ENCODE results near the gene GALP.
"Not testable (repeated sequence)": the region's sequence is repeated elsewhere in the genome, so short reads cannot be mapped to it uniquely, and the experiment has no call there.

GALP gene

DNA sequence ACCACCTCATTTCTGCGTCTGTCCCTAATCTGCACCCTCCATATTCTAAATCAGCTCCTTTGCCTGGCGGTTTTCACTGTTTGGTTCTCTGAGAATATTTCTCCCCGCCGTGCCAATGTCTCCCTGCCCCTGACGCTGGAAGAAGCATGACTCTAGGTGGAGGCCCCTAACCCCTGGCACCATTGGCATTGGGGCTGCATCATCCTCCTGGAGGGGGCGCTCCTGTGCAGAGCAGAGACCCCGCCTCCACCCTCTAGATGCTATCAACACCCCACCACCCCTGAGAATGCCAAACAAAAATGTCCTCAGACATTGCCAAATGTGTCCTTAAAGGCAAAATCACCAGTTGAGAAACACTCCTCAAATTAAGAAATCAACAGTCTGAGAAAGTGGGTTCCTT lies 15.3 kb downstream of the GALP start:
- no peak for DNase-seq (ENCODE audit: low spot score)

GRCh38 chr19:56191711-56192110 lies 15.9 kb downstream of the GALP start:
- no peak for DNase-seq (ENCODE audit: low spot score)

GRCh38 chr19:56193981-56194640 lies 18.3 kb downstream of the GALP start:
- no peak for DNase-seq (ENCODE audit: low spot score)

DNA sequence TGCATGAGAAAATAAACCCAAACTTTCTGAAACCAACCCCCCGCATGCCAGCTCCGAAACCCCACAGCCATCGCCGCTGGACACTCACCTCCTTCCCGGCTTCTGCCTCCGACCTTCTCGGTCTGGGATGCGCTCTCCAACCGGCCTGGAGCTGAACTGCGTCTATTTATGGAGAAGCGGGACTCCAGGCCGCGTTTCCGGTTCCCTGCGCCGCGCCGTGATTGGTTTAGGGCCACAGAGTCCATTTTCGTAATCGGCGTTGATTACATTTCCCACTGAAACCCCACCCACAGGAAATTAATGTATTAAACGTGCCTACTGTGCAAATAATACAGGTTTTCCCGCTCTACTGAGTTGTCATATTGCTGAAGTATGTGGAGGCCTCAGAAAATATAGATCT lies 21.8 kb downstream of the GALP start, which contains the start of gene ZSCAN5B:
Gene ZSCAN5B, minus strand, starts transcription at position 138 of the 400 bp plus-strand sequence. CDS start 4,731 bp downstream, outside the sequence.
- DNase-seq (ENCODE audit: low spot score): not testable (repeated sequence)

DNA sequence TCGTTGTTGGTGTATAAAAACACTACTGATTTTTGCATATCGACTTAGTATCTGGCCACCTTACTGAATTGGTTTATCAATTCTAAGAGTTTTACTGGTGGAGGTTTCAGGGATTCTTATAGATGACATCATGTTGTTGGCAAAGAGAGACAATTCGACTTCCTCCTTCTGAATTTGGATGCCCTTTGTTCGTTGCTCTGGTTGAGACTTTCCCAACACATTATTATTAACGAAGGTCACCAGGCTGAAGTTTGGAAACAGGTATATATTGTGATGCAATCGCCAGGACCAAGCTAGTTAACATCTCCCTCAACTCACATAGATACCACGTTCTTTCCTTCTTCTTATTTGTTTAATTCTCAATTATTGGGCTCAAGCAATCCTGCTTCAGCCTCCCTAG lies 23.9 kb downstream of the GALP start:
- DNase-seq (ENCODE audit: low spot score): no peak

- no peak for DNase-seq (ENCODE audit: low spot score)
These were observed 26.2 kb downstream of the GALP start, which contains the start of gene ZSCAN5C for GRCh38 chr19:56201973-56202372. TSS of gene ZSCAN5C (plus strand) at chr19:56202273. CDS start at chr19:56205914, 3,641 bp downstream.

- DNase-seq (ENCODE audit: low spot score): not testable (repeated sequence)
These were observed 31.8 kb downstream of the GALP start for GRCh38 chr19:56207581-56207980.

GRCh38 chr19:56209091-56209490 lies 33.3 kb downstream of the GALP start:
- no peak for DNase-seq (ENCODE audit: low spot score)

- DNase-seq (ENCODE audit: low spot score): not testable (repeated sequence)
These were observed 34.2 kb downstream of the GALP start for GRCh38 chr19:56210036-56210435.

DNA sequence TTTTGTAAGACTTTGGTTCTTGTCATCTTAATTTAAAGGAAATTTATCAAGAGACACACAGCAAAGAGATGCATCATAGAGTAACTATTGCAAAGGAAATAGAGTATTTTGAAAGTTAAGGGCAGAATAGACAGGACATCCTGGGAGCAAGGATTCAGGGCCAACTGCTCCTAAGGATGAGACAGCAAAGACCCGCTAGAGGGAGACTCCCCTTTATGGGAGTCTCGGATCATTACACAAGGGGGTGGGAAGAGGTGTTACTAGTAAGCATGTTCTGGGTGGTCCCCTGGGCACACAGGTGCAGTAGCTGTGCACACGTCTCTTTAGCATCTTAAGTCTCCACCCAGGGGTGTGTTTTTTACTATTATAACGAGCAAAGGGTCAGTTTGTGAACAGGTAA lies 35.9 kb downstream of the GALP start:
- no peak for DNase-seq (ENCODE audit: low spot score)

- no peak for DNase-seq (ENCODE audit: low spot score)
These were observed 41.5 kb downstream of the GALP start for GRCh38 chr19:56217039-56217949.

GRCh38 chr19:56218961-56219360 lies 43.2 kb downstream of the GALP start:
- DNase-seq (ENCODE audit: low spot score): no peak

DNA sequence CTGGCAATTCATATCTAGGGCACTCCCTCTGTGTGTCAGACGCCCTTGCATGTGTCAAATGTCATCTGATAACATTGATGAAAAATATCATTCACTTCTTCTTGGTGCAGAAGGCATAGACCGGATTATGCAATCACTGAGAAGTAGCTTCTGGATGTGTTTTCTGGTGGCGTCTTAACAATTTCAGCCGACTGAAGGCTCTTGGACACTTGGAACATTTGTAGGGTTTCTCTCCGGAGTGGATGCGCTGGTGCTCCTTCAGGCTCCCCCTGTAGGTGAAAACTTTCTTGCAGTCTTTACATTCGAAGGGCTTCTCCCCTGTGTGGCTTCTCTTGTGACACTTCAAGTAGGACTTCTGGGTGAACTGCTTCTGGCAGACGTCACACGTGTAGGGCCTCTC lies 45.6 kb downstream of the GALP start:
- DNase-seq (ENCODE audit: low spot score): peak; percentile 16

DNA sequence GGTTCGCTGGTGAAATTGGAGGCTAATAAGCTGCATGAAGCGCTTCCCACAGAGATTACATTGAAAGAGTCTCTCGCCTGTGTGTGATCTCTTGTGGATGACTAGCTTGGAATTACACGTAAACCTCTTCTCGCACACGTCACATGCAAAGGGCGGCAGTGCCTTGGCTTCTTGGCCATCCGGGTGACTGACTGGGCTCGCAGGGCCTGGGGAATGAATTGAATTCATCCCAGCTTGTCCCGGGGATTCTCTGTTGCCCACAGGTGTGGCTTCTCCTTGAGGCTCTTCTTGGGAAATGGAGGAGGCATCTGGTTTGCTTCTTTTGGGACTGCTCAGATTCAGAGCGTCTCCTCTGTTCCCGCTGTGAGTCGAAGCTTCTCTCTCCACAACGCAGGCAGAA lies 46.0 kb downstream of the GALP start:
- DNase-seq (ENCODE audit: low spot score): no peak

DNA sequence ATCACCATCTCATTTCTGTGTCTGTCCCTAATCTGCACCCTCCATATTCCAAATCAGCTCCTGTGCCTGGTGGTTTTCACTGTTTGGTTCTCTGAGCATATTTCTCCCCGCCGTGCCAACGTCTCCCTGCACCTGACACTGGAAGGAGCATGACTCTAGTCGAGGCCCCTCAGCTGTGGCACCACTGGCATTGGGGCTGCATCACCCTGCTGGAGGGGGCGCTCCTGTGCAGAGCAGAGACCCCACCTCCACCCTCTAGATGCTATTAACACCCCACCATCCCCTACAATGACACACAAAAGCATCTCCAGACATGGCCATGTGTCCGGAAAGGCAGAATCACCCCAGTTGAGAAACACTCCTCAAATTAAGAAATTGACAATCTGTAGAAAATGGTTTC lies 47.1 kb downstream of the GALP start:
- DNase-seq (ENCODE audit: low spot score): no peak

- no peak for DNase-seq (ENCODE audit: low spot score)
These were observed 47.7 kb downstream of the GALP start for GRCh38 chr19:56223481-56223880.

Data from cerebellar cortex (tissue), 1 donor.